SK-N-SH treated with all-trans-retinoic acid at 6 μM for 48 hours (cell line): ENCODE measurements around the gene DOCK1.

Experiments
- ARNTL ChIP-seq: fragments of 450-650 bp; formaldehyde crosslinking; IDR thresholded peaks from 2 replicates; pipeline ENCODE4 v1.5.0; 2020; ENCODE audit warnings: low read depth, mild to moderate bottlenecking, moderate library complexity, borderline replicate concordance
- ISL1 ChIP-seq: fragments of 250-450 bp; sonication (Bioruptor Pico); IDR thresholded peaks from 2 replicates; pipeline ENCODE4 v2.1.2; 2022; ENCODE audit warnings: mild to moderate bottlenecking, moderate library complexity
- RARB ChIP-seq: fragments of 250-450 bp; sonication (Bioruptor Pico); IDR thresholded peaks from 2 replicates; pipeline ENCODE4 v1.8.0; 2021; ENCODE audit warnings: mild to moderate bottlenecking, moderate library complexity
- ZFP30 ChIP-seq: fragments of 450-650 bp; formaldehyde crosslinking; IDR thresholded peaks from 2 replicates; pipeline ENCODE4 v1.5.0; 2022; ENCODE audit warnings: mild to moderate bottlenecking, moderate library complexity
- TF ChIP-seq, protein P1 (sequence below): fragments of 250-450 bp; sonication (Bioruptor Pico); IDR thresholded peaks from 2 replicates; pipeline ENCODE4 v1.8.0; 2021; ENCODE audit warnings: low read depth, mild to moderate bottlenecking, moderate library complexity, borderline replicate concordance

GRCh38 chr10:127174866-127175265, 269.6 kb downstream of the DOCK1 start:
- TF ChIP-seq RARB (no peak), ISL1 (CRISPR knock-in tag) (no peak), ZFP30 (CRISPR knock-in tag) (no peak), ARNTL (no peak)
- TF ChIP-seq, protein P1, sequence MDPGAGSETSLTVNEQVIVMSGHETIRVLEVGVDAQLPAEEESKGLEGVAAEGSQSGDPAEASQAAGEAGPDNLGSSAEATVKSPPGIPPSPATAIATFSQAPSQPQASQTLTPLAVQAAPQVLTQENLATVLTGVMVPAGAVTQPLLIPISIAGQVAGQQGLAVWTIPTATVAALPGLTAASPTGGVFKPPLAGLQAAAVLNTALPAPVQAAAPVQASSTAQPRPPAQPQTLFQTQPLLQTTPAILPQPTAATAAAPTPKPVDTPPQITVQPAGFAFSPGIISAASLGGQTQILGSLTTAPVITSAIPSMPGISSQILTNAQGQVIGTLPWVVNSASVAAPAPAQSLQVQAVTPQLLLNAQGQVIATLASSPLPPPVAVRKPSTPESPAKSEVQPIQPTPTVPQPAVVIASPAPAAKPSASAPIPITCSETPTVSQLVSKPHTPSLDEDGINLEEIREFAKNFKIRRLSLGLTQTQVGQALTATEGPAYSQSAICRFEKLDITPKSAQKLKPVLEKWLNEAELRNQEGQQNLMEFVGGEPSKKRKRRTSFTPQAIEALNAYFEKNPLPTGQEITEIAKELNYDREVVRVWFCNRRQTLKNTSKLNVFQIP (CRISPR knock-in tag): no peak
